SIG-M5 treated with dmso at 0.1 percent for 504 hours (cell line): ENCODE results near the gene SLAMF7.
A peak's percentile ranks its signal among the peaks of the same experiment; 100 is the strongest.
"Not testable (repeated sequence)": the region's sequence is repeated elsewhere in the genome, so short reads cannot be mapped to it uniquely, and the experiment has no call there.

Source experiments
- DNase-seq: peaks from one replicate; lab custom pipeline; 2025; ENCODE audit not compliant: unreplicated experiment; lab: John Stamatoyannopoulos, UW

The SLAMF7 gene, protein sequence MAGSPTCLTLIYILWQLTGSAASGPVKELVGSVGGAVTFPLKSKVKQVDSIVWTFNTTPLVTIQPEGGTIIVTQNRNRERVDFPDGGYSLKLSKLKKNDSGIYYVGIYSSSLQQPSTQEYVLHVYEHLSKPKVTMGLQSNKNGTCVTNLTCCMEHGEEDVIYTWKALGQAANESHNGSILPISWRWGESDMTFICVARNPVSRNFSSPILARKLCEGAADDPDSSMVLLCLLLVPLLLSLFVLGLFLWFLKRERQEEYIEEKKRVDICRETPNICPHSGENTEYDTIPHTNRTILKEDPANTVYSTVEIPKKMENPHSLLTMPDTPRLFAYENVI

DNA sequence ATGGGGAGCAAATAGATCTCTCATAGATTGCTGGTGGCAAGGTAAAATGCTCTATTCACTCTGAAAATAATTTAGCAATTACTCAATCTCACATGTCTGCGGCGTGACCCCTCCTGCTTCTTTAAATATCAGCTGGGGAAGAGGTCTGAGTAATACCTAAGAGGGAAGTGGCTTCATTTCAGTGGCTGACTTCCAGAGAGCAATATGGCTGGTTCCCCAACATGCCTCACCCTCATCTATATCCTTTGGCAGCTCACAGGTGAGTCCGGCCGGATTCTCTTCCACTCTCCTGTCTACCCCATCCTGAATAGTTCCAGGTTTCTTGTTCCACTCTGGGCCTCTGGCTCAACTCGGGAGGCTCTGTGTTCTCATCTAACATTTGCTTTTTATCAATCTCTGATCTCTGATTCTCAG lies at the start of gene SLAMF7:
Gene SLAMF7 (plus strand): TSS at position 150 of the 414 bp plus-strand sequence. CDS start 55 bp downstream, at position 205.
- peak; percentile 94 for DNase-seq

DNA sequence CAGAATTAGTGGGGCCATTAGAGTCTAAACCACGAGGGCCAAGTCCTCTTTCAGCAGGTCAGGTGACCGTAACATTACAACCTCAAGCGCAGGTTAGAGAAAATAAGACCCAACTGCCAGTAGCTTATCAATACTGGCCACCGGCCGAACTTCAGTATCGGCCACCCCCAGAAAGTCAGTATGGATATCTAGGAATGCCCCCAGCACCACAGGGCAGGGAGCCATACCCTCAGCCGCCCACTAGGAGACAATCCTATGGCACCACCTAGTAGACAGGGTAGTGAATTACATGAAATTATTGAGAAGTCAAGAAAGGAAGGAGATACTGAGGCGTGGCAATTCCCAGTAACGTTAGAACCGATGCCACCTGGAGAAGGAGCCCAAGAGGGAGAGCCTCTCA lies 46.7 kb upstream of the SLAMF7 start:
- peak; percentile 48 for DNase-seq

DNA sequence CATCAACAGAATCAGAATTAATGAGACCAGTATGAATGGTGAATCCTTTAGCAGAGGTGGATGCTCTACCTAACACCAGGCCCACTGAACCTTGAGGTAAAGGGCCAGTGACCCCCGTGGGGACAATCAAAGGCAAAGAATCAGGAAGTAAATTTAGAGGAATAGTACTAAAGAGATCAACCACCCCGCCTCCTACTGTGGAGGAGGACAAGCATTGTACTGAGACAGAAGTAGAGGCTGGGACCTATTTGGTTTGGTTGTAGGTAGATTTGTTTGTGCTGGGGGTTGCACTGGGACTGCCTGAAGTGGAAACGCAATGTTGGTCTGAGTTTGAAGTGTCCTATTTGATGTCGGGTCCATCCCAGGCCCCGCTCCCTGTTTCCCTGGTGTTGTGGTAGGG lies 36.9 kb upstream of the SLAMF7 start:
- DNase-seq = no peak

DNA sequence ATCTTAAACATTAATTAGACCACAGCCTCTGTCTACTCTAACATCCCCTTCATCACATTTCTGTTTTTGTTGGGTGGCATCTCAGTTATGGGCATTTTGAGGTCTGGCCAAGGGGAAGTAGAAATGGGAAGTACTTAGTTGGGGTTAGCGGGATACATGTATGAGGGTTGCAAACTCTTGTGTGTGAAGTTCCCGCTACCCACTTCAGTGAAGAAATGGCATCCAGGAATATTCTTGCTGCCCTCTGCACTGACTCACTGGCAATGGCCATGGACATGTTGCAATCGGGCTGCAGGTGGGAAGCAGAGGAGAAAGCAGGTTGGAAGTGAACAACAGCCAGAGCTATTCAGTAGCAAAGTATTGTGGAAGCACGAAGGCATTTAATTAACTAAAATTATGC lies 34.8 kb upstream of the SLAMF7 start:
- peak; percentile 92 for DNase-seq

DNA sequence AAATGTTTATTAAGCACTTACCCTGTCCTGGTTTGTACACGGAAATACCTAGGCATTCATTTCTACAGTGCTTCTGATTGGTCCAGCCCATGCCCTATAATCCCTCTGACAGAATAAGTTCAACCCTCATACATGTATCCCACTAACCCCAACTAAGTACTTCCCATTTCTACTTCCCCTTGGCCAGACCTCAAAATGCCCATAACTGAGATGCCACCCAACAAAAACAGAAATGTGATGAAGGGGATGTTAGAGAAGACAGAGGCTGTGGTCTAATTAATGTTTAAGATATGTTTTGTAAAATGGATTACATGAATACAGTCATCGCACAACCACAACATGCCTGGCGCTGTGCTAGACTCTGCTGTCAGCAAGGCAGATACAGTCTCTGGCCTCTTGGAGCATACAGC lies 33.8 kb upstream of the SLAMF7 start:
- peak; percentile 78 for DNase-seq

DNA sequence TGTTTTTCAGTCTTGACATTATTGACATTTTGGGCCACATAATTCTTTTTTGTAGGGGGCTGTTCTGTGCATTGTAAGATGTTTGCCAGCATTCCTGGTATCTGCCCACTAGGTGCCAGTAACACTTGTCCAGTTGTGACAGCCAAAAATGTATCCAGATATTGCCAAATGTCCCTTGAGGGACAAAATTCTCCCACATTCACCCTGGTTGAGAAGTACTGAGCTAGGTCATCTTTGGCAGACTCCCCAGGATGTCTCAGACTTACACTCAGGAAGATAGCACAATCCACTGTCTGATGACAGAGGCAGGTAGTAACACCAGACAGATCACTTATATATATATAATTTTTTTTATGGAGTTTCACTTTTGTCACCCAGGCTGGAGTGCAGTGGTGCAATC lies 33.3 kb upstream of the SLAMF7 start:
- DNase-seq = no peak

DNA sequence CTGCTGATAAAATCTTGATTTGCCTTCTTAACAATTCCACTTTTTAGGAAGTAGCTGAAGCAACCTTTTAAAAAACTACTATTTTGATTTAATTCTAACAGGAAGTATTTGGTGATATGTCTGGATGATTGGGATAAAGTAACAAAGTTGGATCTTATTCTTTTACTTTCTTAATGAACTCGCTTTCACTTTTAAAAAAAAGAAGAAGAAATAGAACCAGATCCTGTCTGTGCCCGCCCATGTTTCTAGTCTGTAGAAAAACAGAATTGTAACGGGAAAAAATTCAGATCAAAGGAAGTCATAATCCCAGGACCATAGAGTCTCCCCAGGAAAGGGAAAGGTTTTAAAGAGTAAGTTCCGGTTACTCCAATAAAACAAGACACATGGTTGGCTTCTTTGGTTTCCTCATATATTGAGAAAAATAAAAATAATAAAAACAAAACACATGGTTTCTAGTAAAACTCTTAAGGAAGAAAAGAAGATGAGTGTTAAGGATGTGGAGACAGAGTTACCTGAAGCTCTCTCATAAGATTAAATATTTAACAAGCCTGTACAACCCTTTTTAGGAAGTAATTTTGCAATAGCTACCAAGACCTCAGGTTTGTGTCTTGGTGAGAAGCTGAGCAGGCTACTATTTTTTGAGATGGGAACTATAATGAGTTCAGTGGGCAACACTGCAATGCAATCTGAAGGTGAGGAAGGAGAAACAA lies 32.4 kb upstream of the SLAMF7 start:
- no peak for DNase-seq

DNA sequence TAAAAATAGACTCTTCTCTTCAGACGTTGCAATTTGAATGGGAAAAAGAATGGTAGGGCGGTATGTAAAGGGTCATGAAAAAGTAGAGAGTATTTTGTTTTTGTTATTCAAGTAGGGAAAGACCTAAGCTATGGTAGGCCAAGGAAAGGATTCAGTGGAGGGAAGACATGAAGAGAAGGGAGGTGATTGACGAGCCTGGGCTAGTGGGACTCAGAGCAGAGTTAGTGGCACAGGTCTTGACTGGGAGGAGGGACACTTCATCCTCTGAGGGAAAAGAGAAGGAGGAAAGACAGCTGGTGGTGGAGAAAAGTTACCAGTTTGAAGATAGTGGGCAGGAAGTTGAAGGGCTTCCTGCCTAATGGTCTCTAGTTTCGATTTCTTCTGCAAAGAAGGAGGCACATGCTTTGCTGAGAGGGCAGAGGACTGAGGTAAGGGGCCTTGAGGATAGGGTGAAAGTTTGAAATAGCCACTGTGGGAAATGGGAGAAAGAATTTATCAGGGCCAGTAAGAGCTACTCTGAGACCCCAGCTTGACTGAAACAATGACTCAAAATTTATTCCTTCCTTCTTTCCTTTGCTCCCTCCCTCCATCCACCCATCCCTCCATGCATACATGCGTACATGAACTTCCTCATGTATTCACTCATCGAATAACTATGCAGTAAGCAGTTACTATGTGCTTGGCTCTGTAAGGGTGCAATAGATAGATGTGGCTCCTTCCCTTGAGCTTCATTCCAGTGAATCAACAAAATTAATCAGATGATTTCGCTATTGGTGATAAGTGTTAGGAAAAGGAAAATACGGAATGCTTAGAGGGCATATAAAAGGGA lies 31.6 kb upstream of the SLAMF7 start:
- peak; percentile 76 for DNase-seq

DNA sequence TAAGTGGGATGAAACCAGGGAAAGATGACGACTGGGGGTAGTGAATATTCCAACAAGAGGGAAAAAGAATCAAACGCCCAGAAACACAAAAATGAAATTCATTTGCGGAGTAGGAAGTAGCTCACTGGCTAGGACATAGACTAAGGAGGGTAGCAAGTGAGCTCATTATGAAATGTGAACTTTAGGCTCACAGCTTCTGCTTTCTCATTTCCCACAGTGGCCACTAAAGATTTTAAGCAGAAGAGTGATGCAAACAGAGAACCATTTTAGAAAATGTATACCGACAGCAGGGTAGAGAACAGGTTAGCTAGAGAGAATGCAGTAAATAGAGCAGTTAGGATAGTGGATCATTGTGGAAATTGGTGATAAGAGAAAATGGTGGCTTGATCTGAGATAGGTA lies 30.9 kb upstream of the SLAMF7 start:
- DNase-seq = peak; percentile 96

DNA sequence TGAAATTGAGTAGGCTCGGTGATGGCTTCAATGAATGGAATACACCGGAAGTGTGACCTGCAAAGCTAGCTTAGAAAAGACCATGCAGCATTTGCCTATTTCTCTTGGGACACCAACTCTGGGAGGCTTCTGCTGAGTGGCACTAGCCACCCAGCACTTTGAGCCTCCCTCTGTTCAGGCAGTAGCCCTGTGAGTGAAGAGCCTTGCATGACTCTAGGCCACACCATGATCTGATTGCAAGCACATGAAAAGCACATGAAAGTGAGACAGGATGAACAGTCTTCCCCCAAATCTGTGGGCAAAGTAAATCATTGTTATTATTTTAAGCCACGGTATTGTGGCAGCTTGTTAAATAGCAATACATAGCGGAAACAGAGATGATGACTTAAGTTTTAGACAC lies 30.2 kb upstream of the SLAMF7 start:
- no peak for DNase-seq

DNA sequence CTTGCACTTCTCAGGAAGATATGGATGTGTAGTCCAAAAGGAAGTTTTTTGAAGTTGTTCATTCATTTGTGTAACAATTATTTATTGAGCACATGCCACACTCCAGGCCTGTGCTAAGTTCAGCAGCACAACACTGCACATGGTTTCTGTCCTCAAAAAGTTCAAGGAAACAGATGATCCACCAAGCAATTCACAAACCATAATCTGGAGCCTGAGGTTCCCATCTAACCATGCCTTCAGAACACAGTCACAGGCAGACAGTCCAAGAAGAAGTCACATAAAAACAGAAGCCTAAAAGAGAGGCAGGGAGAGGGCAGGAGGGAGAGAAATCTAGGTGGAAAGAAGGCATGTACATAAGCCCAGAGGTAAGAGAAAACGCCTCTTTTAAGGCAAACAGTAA lies 29.3 kb upstream of the SLAMF7 start:
- no peak for DNase-seq

DNA sequence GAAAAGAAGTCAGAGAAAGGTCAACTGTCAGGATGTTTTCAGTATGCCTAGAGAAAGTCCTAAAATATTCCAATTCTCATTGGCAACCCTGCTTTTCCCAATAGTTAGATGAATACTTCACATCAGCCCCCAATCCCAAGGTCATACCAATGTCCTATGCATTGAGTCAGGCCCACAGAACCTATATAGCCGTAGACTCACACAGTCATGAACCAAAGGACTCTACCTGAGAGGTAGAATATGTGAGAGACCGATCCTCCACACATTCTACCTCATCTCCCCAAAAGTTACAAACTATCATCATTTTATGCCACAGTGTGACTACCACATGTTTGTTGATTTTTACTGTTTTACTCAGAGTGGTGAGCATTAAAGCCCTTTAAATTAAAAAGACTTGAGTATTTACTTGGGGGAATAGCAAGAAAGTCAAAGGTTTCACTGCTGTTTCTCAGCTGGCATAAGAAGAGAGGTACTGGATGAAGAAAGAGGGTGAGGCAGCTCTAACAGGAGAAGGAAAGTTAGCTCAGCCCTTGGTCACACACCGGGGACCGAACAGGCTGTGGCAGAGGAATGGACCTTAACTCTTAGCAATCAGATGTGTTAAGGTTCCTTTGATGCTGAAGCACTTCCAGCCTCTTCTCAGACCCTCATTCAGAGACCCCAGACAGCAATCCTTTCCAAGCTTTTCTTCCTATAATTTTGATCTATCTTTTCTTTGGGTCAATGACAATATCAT lies 28.4 kb upstream of the SLAMF7 start:
- no peak for DNase-seq

DNA sequence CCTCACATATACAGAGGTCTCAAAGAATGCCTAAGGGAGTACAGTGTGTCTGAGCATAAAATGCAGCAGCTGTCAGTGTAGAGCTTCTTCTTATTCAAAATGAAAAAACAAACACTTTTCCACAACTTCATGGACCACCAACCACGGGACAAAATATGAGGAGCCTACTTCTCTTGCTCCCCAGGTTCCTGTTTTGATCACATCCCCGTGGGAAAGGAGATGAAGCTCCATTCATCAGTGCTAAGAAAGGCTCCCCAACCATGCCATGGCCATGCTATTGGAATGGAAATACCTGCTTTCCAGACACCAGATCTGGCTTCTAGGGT lies 27.8 kb upstream of the SLAMF7 start:
- DNase-seq = no peak

DNA sequence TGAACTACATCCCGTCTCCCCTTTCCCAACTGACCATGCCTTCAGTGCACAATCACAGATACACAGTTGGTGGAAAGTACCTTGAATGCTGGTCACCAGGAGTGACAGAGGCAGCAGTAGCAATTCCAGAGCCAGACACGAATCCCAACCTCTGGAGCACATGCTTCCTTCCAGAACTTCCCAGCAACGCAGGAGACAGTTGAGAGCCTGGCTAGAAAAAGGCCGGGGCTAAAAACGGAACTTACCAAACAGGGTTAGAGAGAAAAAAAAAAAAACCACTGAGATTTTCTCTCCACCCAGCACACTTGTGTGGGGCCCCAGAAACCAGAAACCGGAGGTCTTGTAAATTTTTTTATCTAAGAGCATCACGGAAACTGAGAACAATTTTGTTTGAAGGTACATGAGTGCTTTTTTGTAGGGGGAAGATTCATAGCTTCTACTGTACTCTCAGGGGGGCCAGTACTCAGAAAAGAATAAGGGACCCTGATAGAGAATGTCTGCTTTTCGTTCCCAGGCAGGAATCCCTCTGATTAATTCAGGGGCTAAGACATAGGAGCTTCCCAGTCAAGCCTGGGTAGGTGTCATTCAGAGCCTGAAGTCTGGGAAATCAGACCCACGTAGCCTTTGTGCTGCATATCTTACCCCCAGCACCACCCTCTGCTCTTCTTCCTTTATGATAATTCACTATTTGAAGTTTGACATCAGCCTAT lies 27.3 kb upstream of the SLAMF7 start, which contains the start of gene CD48:
Gene CD48 (minus strand): TSS at position 221 of the 710 bp plus-strand sequence. CDS start 59 bp downstream, at position 162.
- peak; percentile 87 for DNase-seq

DNA sequence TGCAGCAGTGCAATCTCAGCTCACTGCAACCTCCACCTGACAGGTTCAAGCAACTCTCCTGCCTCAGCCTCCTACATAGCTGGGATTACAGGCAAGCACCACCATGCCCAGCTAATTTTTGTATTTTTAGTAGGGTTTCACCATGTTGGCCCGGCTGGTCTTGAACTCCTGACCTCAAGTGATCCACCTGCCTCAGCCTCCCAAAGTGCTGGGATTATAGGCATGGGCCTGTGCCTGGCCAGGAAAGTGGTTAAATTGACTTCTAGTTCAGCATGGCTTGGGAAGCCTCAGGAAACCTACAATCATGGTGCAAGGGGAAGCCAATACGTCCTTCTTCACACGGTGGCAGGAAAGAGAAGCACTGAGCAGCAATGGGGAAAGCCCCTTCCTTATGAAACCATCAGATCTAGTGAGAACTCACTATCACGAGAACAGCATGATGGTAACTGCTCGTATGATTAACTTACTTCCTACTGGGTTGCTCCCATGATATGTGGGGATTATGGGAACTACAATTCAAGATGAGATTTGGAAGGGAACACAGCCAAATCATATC lies 26.4 kb upstream of the SLAMF7 start:
- peak; percentile 75 for DNase-seq

DNA sequence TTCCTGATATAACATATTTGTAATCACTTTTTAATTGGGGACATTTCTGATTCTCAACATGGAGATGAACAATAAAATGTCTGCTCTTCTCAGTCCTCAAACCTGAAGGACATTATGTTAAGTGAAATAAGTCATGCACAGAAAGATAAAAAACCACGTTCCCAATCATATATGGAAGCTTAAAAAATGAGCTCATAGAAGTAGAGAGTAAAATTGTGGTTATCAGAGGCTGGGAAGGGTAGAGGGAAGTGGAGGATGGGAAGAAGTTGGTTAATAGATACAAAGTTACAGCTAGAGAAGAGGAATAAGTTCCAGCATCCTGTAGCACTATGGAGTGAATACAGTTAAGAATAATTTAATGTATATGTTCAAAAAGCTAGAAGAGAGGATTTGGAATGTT lies 25.9 kb upstream of the SLAMF7 start:
- DNase-seq = no peak

DNA sequence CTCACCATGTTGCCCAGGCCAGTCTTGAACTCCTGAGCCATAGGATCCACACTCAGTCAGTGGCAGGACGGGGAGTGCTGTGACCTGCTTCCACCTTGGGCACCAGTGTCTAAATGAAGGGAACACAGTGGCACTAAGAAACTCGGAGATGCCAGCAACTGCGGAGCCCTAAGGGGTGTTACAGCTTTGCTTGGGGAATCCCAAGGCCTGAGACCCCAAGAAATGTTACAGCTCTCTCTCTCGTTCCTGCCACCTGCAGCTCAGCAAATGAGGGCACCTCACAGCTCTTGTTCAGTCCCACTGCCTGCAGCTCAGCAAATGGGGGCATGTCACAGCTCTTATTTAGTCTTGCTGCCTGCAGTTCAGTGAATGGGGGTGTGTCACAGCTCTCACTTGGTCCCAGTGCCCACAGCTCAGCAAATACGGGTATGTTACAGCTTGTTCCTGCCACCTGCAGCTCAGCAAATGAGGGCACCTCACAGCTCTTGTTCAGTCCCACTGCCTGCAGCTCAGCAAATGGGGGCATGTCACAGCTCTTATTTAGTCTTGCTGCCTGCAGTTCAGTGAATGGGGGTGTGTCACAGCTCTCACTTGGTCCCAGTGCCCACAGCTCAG lies 24.9 kb upstream of the SLAMF7 start:
- DNase-seq = not testable (repeated sequence)

DNA sequence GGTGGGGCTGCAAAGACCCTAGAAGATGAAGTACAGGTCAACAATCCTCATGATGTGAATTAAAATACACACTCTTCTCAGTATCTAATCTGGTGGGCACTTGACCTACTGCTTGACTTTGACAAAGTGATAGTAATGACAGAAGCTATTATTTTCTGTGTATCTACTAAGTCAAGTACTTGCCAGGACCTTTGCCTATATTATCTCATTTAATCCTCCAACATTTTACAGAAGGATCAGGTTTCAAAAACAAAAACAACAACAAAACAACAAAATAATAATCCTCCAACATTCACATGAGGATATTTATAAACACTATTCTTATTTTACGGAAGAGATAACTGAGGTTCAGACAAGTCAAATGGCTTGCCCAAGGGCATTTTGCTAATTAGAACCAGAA lies 23.0 kb upstream of the SLAMF7 start:
- no peak for DNase-seq

DNA sequence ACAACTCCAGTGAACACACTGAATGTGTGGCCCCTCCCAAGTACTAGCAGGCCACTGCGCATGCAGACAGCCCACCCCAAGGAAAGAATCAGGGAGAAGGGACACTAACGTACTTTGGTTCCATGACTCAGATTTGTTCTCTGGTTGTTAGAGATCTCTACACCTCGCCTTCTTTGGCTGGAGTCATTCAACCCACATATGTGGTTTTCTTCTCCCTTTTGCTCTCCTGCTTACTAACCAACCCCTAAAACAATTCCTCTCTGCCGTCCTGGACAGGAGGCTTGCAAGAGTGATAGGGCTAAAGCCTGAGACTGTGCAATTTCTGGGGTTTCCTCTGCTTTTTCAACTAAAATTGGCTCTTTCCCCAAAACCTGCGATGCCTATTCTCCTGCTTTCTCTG lies 21.7 kb upstream of the SLAMF7 start:
- DNase-seq = no peak

DNA sequence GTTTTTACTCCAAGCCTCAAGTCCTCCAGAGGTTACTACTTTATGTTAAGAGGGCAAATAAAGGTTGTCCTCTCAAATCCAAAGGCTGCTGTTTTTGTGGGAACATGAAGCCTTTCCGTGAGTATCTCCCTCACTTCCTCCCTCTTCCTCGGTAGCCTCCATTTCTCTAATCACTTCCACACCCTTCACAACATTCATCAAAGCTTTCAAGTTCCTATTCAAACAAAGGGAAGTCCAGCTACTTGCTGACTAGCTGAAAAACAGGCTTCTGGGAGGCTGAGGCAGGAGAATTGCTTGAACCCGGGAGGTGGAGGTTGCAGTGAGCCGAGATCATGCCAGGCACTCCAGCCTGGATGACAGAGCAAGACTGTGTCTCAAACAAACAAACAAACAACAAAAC lies 20.8 kb upstream of the SLAMF7 start:
- no peak for DNase-seq
